DMS 273 treated with DMSO at 0.1 percent for 48 hours (cell line): ENCODE results near the gene INKA2.

Source experiments
- DNase-seq: peaks from one replicate; lab custom pipeline; 2025; lab: John Stamatoyannopoulos, UW

Gene INKA2

GRCh38 chr1:111704240-111704639 lies 35.0 kb downstream of the INKA2 start:
- DNase-seq, result no peak

- DNase-seq, result no peak
Observed at GRCh38 chr1:111702504-111703050, 36.6 kb downstream of the INKA2 start.

- no peak for DNase-seq
Observed at GRCh38 chr1:111699268-111699667, 39.9 kb downstream of the INKA2 start.

GRCh38 chr1:111696330-111696729 lies 42.9 kb downstream of the INKA2 start:
- no peak for DNase-seq

GRCh38 chr1:111695801-111696200 lies 43.4 kb downstream of the INKA2 start:
- DNase-seq, result no peak

- DNase-seq, result no peak
Observed at GRCh38 chr1:111691886-111692285, 47.3 kb downstream of the INKA2 start.

GRCh38 chr1:111690306-111690617 lies 48.9 kb downstream of the INKA2 start:
- DNase-seq, result no peak
